ENCODE results near the gene A1CF. TPM values are rescaled to one million over a fixed set of nuclear protein-coding genes. Genes with fewer than 3 reads are reported as not detected.
"Not testable (repeated sequence)": the region's sequence is repeated elsewhere in the genome, so short reads cannot be mapped to it uniquely, and the experiment has no call there.

Gene A1CF, protein sequence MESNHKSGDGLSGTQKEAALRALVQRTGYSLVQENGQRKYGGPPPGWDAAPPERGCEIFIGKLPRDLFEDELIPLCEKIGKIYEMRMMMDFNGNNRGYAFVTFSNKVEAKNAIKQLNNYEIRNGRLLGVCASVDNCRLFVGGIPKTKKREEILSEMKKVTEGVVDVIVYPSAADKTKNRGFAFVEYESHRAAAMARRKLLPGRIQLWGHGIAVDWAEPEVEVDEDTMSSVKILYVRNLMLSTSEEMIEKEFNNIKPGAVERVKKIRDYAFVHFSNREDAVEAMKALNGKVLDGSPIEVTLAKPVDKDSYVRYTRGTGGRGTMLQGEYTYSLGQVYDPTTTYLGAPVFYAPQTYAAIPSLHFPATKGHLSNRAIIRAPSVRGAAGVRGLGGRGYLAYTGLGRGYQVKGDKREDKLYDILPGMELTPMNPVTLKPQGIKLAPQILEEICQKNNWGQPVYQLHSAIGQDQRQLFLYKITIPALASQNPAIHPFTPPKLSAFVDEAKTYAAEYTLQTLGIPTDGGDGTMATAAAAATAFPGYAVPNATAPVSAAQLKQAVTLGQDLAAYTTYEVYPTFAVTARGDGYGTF
- polyA plus RNA-seq (ENCODE audit: insufficient read length in 10 of 10), result under 1 TPM in 6 of 10 donors, not detected in 4; 0.03 to 0.12 (median 0.06) TPM
- long read RNA-seq, donor 1, result 0 reads
- long read RNA-seq, donor 2, result 0 reads
- long read RNA-seq, donor 3, result 0 reads
- long read RNA-seq, donor 4, result 0 reads
- long read RNA-seq, donor 5, result 0 reads
- long read RNA-seq, donor 6, result 0 reads
- long read RNA-seq, donor 7, result 0 reads
- long read RNA-seq, donor 8, result 0 reads
- long read RNA-seq, donor 9, result 0 reads

DNA sequence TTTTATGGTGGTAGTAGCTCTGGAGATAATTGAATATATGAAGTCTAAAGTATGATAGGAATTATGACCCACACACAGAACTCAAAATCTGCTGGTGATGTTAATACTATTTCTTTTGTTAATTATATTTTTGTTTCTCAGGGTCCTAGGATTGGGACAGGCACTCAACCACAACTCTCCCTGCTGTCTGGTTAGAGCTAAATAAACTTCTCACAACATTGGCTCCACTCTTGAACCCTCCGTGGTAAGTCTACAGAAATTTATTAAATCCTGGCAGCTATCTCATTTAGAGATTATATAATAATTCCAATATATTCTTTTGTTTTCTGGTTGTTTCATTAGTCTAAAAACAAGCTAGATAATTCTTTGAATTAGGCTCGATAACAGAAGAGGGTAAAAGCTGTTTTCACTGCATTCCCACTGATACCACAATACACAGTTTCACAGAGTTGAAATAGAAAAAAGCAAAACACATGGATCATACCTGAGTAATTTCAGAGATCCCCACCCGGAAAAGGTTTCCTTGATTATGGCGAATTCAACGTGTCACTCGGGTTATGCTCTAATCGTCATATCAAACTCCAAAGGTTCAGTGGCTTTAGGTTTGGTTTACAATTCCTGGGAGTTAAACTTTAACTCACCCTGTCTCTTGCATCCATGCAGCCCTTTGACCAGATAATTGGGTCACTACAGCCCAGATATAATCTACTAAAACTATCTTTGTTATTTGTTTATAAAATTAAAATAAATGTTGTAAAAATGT, at the start of gene A1CF:
Gene A1CF (minus strand): TSS at position 531 of the 763 bp plus-strand sequence. CDS start 25,687 bp downstream, outside the sequence.
- DNase-seq, result no peak

DNA sequence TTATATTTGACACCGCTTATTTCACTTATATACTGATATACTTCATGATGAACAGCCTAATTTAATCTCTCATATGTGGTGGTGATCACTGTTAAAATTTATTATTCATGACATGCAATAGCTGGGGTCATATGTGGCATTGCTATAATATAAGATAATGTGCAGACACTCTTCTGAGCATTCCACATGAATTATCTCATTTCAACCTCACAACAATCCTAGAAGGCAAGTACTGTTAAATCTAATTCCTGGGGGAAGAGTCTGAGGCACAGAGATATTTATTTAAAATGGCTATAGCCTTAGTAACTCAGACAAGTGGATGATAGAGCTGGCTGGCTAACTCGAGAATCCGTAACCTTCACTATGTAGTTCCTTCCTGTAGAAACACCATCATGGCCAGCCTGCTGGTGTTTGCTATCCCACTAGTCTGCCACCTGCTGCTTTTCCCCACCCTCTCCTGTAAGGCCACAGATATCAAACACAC, 46.6 kb upstream of the A1CF start:
- DNase-seq, result no peak

DNA sequence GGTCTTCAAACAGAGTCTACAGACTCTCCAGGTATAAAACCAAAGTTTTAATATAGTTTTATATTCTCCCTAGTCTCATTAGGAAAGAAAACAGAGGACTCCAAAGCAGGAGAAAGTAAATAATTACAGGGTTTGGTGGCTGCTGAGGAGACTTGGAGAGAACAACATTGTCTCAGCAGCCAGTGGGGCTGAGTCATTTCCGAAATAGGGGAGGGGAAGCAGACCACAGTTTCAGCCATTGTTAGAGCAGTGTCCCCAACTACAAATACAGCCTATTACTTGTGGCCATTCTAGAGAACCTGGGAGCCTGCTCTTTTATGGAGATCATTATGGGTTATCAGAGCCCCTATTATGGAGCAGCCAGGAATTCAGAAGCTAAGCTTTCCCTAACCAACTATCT, 44.2 kb upstream of the A1CF start:
- DNase-seq, result no peak

DNA sequence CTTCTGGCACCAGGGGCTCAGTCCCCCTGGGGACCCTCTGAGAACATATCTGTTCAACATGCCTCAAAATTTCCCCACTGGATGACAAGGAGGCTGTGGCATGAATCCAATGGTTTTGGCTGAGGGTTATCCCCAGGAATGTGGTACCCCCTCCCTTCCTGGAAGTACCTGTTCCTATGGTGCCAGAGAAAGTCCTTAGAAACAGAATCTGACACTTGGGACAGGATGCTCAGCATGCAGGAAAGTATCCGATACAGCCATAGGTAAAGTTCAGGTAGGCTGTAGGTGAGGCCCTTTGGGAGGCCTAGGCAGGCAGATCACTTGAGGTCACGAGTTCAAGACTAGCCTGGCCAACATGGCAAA, 42.7 kb upstream of the A1CF start:
- DNase-seq, result no peak

DNA sequence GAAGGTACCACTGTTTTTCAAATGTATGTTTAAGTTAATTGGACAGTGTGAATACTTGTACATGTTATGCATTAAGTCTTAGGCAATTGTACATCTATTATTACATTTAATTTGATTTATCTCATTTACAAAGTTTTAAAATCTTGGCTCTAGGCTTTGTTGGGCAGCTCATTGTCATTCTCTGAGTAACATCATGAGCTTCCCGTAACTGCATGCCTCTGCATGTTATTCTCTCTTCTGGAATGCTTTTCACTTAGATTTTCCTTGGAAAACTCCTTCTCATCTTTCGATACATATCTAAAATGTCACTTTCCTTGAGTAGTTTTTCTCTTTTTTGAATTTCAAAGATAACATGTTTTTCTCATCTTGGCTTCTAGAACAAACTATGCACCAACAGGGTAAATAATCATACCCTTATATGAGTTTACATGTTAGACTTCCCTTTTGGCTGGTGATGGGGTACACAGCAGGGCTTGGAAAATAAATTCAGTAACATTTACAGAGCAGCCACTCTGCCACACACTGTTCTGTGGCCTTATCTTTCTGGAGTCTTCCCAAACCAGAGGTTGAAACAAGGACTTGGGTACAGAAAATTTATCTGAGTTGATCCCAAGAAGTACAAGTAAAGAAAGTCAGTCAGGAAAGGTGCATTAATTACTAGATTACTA, 42.2 kb upstream of the A1CF start:
- DNase-seq, result no peak

DNA sequence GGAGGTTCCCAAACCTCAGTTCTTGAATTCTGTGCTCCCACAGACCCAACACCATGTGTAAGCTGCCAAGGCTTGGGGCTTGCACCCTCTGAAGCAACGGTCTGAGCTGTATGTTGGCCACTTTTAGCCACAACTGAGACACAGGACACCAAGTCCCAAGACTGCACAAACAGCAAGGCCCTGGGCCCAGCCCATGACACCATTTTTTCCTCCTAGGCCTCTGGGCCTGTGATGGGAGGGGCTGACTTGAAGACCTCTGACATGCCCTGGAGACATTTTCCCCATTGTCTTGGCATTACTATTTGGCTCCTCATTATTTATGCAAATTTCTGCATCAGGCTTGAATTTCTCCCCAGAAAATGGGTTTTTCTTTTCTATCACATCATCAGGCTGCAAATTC, 38.0 kb upstream of the A1CF start:
- not testable (repeated sequence) for DNase-seq

DNA sequence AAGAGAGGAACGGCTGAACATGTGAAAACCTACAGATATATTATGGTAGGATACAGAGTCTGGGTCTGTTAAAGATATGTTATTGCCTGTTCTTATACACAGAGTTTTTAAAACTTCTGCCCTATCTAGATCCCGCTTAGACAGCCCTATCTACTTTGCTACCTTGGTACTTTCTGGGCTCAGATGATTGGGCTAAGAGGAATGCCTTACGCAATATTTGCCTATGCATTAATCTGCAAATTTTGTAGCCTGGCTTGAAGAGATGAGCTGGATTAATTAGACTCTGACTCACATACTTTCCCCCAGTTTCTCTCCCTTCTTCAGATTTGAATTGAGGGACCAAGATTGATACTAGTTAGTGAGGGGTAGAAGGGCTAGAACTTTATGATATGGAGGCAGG, 33.6 kb upstream of the A1CF start:
- DNase-seq, result no peak

DNA sequence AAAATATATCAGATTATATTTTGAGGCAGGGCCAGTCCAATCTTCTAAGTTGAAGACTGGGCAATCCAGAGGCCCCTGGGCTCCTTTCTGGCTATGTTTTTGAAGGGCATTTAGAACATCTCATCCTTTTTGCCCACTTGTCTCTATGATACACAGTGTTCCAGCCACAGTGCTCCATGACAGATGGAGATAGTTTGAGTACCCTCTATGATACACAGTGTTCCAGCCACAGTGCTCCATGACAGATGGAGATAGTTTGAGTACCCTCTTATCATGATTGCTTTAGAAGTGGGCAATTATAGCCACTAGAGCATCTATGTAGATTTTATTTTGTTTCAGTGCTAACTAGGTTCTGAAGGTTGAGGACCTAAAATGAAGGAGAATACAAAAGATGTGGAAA, 33.1 kb upstream of the A1CF start:
- no peak for DNase-seq

DNA sequence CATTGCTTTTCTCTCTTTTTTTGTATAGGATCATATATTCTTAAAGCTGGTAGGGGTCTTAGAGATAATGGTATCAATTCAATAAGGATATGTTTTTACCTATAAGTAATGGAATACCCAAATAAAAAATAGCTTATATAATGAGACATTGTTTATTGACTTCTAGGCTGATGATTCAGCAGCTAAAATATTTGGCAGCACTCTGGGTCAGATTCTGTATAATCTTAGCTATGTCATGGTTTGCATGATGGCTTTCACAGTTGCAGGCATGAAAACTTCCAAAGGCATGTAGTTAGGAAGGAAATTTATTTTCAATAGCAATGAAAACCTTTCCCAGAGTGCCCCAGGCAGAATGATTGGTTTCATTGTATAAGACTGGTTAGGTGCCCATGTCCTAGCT, 32.1 kb upstream of the A1CF start:
- peak; percentile 2 to 32 (median 23) for DNase-seq

DNA sequence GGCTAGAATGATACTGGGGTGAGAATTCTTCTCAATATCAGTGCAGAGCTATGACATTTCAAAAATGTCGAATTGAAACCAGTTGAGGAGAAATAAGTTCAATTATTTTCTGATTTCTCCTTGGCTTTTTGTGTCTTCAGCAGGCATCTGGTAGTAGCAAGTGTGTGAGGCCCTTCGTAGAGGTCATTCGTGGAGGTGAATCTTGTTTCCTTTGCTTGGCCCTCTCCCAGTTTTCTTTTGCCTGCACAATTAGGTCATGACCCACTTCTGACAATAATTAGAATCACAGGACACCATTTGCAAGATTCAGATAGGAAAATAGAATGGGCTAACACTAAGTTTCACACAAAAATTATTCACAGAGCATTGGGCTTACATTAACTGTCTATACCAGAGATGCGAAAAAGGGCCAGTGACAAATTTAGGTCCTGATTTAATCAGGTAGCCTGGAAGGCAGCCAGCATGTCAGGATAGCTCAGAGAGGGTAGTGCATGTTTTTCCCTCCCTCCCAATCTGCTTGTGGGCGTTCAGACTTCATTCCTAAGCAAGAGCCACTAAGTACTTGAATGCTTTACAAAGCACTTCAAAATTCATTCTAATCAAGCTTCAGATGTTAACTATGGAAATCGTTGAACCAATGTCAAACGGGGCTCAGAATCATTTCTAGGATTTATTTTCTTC, 24.0 kb upstream of the A1CF start:
- no peak for DNase-seq

DNA sequence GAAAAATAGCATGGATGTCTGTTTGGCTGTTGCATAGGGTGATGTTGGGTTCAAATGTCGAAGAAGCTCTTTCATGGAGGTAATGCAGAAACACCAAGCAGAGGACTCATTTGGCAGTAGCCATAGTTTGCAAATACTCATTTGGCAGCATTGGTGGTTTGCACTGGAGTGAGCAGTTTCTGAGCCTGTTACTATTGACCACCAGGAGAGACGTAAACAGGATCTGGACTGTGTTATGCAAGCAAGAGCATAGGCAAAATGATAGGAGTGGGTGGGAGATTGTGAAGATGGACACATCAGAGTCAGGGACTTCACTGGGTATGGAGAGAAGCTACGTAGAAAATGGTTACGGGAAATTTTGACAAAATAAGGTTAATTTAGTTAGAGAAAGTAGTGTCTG, 22.9 kb upstream of the A1CF start:
- no peak for DNase-seq

DNA sequence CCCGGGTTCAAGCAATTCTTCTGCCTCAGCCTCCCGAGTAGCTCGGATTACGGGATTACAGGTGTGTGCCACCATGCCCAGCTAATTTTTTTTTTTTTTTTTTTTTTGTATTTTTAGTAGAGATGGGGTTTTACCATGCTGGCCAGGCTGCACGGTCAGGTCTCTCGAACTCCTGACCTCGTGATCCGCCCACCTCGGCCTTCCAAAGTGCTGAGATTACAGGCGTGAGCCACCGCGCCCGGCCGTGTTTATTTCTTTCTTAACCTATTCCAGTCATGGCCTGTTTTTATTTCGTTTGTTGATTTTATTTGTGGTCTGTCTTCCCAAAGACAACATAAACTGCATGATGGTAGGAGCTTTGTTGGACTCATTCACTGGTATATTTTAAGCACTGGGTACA, 20.4 kb upstream of the A1CF start:
- DNase-seq, result not testable (repeated sequence)

DNA sequence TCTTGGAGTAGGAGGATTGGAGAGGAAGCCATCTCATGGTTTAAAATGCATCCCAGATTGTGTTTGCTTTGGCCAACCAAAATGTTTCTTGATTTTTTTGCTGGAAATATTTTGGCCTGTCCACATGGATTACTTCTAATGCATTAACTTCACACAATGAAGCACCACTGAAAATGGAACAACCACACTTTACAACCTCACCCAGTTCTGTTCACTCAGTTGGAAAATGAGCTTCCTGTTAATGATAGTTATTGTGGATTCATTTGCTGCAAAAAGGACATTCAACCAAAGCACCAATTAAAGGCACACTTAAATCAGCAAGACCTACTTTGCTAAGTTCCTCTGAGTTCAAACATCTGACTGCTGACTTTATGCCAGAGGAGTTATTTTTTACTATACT, 11.3 kb upstream of the A1CF start:
- DNase-seq, result no peak

DNA sequence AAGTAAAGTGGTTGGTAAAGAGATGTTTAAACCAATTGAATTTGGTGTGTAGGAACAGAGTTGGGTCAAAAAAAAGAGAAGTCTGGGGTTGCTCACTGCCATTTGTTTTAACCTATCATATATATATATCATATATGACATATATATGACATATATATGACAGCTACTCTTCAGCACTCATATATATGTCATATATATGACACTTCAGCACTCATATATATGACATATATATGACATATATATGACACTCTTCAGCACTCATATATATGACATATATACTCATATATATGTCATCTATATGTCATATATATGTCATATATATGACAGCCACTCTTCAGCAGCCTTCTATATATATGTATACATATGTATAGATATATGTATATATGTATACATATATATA, 8.9 kb upstream of the A1CF start:
- DNase-seq, result no peak

DNA sequence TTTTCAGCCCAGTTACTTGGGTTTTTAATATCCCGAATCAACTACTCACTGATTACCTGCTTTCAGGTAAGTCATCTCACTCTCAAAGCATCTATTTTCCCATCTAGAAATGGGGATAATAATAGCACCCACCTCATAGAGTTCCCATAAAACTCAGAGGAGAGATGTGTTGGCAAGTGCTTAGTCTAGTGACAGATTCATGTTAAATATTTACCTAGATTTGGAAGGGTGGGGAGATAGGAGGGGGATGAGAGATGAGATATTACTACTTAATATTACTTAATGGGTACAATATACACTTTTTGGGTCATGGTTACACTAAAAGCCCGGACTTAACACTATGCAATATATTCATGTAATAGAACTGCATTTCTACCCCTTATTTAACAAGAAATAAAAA, 7.0 kb upstream of the A1CF start:
- no peak for DNase-seq

DNA sequence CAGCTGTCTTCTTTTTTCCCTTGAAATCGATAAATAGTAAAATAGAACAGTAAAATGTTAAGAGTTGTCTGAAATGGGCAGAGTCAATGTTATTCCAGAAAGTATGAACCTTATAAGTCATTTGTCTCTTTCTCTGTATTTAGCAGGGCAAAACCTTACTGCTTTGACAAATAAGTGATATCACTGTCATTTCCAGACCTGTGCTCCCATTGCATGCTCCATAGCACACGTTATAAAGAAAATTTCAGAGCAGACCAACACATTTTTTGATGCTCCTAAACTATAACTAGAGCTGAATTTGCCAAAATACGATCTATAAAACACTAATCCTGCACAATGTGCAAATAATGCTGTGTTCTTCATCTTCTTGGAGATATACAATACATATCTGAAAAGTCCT, 1.1 kb downstream of the A1CF start:
- DNase-seq, result no peak

DNA sequence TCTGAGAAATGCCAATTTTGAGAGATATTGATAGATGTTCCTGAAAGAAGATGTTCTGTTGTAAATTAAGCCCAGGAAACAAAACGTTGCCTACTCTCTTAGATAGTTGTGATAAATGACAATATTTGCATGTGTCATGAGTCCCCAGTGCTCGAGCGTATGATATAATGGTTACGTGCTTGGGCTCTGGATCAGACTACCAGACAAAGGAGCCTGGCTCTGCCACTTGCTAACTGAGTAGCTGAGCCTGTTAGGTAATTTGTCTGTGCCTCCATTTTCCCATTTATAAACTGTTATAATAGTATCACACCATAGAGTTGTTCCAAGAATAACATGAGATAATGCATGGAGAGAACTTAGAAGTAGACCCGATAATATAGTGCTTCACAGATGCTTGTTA, 1.8 kb downstream of the A1CF start:
- DNase-seq, result no peak

DNA sequence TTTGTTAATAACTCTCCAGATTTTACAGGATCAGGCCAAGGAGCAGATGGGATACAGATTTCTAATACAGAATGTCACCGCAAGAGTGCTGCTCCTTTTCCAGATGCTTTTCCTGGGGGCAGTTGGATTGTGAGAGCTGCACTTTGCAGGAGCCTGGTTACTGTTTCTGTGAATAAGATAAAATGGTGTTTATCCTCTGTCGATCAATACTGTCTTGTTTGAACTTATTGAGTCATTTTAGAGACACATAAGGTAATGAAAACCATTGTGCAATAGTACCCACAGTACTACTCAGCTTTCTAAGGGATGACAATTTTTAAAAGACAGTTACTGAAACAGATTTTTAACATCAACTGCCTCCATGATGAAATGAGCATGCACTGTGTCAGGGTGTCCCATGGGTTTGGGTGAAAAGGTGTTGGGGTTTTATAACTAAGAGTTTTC, 2.9 kb downstream of the A1CF start:
- no peak for DNase-seq

DNA sequence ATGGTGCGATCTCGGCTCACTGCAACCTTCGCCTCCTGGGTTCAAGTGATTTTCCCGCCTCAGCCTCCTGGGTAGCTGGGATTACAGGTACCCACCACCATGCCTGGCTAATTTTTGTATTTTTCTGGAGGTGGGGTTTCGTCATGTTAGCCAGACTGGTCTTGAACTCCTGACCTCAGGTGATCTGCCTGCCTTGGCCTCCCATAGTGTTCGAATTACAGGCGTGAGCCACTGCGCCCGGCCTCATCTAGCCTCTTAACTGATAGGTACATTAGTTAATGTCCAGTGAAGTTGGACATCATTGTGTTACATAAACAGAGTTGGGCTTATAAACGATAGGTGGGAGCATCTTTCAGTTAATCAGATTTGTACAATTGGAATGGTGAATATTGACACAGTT, 4.4 kb downstream of the A1CF start:
- DNase-seq, result not testable (repeated sequence)

DNA sequence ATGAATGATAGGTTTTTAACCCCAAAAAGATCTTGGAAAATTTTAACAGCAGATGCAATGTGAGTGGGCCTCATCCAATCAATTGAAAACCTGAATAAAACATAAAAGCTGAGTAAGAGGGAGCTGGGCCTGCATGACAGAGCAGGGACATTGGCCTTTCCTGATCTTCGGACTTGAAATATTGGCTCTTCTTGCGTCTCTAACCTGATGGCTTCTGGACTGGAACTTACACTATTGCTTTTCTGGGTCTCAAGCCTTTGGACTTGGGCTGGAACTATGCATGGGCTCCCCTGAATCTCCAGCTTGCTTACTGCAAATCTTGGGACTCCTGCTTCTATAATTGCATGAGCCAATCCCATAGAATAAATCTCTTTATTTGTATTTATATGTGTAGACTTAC, 9.0 kb downstream of the A1CF start:
- DNase-seq, result no peak

DNA sequence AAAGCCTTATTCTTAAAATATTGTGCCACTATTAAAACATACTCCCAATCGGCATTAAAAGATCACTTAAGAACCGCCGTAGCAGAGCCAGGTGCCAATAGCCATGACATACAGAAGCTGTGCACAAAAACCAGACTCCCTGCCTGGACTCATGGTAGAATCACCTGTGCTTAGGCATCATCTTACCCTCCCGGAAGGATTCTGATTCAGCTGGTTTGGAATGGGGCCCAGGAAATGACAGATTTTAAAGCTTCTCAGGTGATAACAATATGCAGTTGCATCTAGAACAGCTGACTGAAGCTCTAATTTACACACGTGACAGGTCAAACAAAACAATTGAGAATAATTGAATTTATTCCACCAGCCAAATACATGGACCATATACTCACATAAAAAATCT, 10.7 kb downstream of the A1CF start:
- no peak for DNase-seq

All from muscle of back (tissue), 13 donors.